RWPE2 (cell line): ENCODE data around the gene ABTB2.
"Not testable (repeated sequence)": the region's sequence is repeated elsewhere in the genome, so short reads cannot be mapped to it uniquely, and the experiment has no call there.

Experiments
- ATAC-seq: fragments of 200-7000 bp; cut with Tn5 transposase; 3 replicates; pipeline ENCODE4 v1.9.1; 2021; ENCODE audit warnings: low read depth
- DNase-seq: peaks from one replicate; pipeline ENCODE4 v3.0.0-alpha.2; 2020; ENCODE audit warnings: low spot score
- H3K27ac ChIP-seq: fragments of 450-650 bp; 2 replicates; pipeline ENCODE4 v1.5.1; 2017; ENCODE audit warnings: mild to moderate bottlenecking; ENCODE audit not compliant: poor library complexity, severe bottlenecking
- H3K27me3 ChIP-seq: fragments of 250-450 bp; sonication (Bioruptor Pico); 2 replicates; pipeline ENCODE4 v1.5.1; 2021; ENCODE audit warnings: mild to moderate bottlenecking, moderate library complexity; ENCODE audit not compliant: insufficient read depth, poor library complexity, severe bottlenecking
- H3K36me3 ChIP-seq: fragments of 250-450 bp; sonication (Bioruptor Pico); 2 replicates; pipeline ENCODE4 v1.5.1; 2020; ENCODE audit warnings: low read depth, mild to moderate bottlenecking, moderate library complexity
- H3K4me1 ChIP-seq: fragments of 250-450 bp; sonication (Bioruptor Pico); 2 replicates; pipeline ENCODE4 v1.5.1; 2021; ENCODE audit warnings: mild to moderate bottlenecking, moderate library complexity; ENCODE audit not compliant: insufficient read depth, poor library complexity, severe bottlenecking
- H3K4me3 ChIP-seq: fragments of 250-450 bp; sonication (Bioruptor Pico); 2 replicates; pipeline ENCODE4 v1.5.1; 2021; ENCODE audit warnings: mild to moderate bottlenecking, moderate library complexity; ENCODE audit not compliant: severe bottlenecking
- H3K9me3 ChIP-seq: fragments of 250-450 bp; sonication (Bioruptor Pico); 2 replicates; pipeline ENCODE4 v1.5.1; 2021; ENCODE audit warnings: mild to moderate bottlenecking, moderate library complexity; ENCODE audit not compliant: severe bottlenecking
- CTCF ChIP-seq: fragments of 450-650 bp; IDR thresholded peaks from one replicate; pipeline ENCODE4 v1.5.1; 2017; ENCODE audit warnings: mild to moderate bottlenecking, moderate library complexity; ENCODE audit not compliant: poor library complexity, severe bottlenecking

Gene ABTB2

GRCh38 chr11:34394771-34395300 lies 37.0 kb upstream of the ABTB2 start:
- H3K27me3 ChIP-seq: no peaks in the 10 kb centered on the region
- no peak for TF ChIP-seq CTCF
- no peak for ATAC-seq
- no peak for DNase-seq
- H3K27ac ChIP-seq: peak overlapping the region; percentile 73
- peaks cover 5% of the 10 kb centered on the region for H3K9me3 ChIP-seq
- no peak overlapping the region for H3K4me3 ChIP-seq
- no peaks in the 10 kb centered on the region for H3K36me3 ChIP-seq
- peaks cover 20% of the 10 kb centered on the region for H3K4me1 ChIP-seq

GRCh38 chr11:34387653-34388052 lies 29.8 kb upstream of the ABTB2 start:
- ATAC-seq: no peak
- no peak overlapping the region for H3K27ac ChIP-seq
- H3K4me3 ChIP-seq: no peak overlapping the region
- DNase-seq: no peak
- H3K9me3 ChIP-seq: no peaks in the 10 kb centered on the region
- no peaks in the 10 kb centered on the region for H3K4me1 ChIP-seq
- no peak for TF ChIP-seq CTCF
- H3K36me3 ChIP-seq: no peaks in the 10 kb centered on the region
- H3K27me3 ChIP-seq: no peaks in the 10 kb centered on the region

GRCh38 chr11:34386356-34386755 lies 28.5 kb upstream of the ABTB2 start:
- ATAC-seq, DNase-seq, H3K4me1 ChIP-seq, H3K4me3 ChIP-seq, H3K27me3 ChIP-seq, H3K36me3 ChIP-seq, H3K9me3 ChIP-seq, H3K27ac ChIP-seq: not testable (repeated sequence)

- no peaks in the 10 kb centered on the region for H3K27me3 ChIP-seq
- H3K9me3 ChIP-seq: peaks cover 5% of the 10 kb centered on the region
- no peak for DNase-seq
- H3K4me3 ChIP-seq: no peak overlapping the region
- ATAC-seq: no peak
- no peak for TF ChIP-seq CTCF
- H3K36me3 ChIP-seq: no peaks in the 10 kb centered on the region
- H3K27ac ChIP-seq: no peak overlapping the region
- peaks cover 17% of the 10 kb centered on the region for H3K4me1 ChIP-seq
Measured at GRCh38 chr11:34382532-34383276, 24.9 kb upstream of the ABTB2 start.

GRCh38 chr11:34381775-34382174 lies 24.0 kb upstream of the ABTB2 start:
- Histone ChIP-seq H3K36me3 (no peaks in the 10 kb centered on the region), H3K27me3 (no peaks in the 10 kb centered on the region), H3K9me3 (peaks cover 12% of the 10 kb centered on the region), H3K4me3 (no peak overlapping the region), H3K27ac (no peak overlapping the region), H3K4me1 (peaks cover 17% of the 10 kb centered on the region)
- no peak for ATAC-seq
- DNase-seq: no peak
- TF ChIP-seq CTCF: no peak
